ENCODE results near the gene SIX2.

GRCh38 chr2:45009928-45010701 is 863 bp upstream of the SIX2 start:
- TF ChIP-seq, protein P1, sequence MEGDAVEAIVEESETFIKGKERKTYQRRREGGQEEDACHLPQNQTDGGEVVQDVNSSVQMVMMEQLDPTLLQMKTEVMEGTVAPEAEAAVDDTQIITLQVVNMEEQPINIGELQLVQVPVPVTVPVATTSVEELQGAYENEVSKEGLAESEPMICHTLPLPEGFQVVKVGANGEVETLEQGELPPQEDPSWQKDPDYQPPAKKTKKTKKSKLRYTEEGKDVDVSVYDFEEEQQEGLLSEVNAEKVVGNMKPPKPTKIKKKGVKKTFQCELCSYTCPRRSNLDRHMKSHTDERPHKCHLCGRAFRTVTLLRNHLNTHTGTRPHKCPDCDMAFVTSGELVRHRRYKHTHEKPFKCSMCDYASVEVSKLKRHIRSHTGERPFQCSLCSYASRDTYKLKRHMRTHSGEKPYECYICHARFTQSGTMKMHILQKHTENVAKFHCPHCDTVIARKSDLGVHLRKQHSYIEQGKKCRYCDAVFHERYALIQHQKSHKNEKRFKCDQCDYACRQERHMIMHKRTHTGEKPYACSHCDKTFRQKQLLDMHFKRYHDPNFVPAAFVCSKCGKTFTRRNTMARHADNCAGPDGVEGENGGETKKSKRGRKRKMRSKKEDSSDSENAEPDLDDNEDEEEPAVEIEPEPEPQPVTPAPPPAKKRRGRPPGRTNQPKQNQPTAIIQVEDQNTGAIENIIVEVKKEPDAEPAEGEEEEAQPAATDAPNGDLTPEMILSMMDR (IDR thresholded peaks at IDR 0.05) = no peak
- TF ChIP-seq SIN3A (IDR thresholded peaks at IDR 0.05; ENCODE audit: borderline replicate concordance, insufficient read depth, low read depth, low read length) = no peak
